SK-N-SH (cell line): ENCODE data around the gene IL22RA1. TPM values are rescaled to one million over a fixed set of nuclear protein-coding genes. Genes with fewer than 3 reads are reported as not detected.

Experiments used
- CTCF ChIA-PET: fragments of 300-600, 350-600 bp; formaldehyde crosslinking; extraction: SDS; loops from one replicate; lab custom pipeline; 2021; lab: Yijun Ruan, JAX
- POLR2A ChIA-PET: fragments of 350-600 bp; sonication (Branson Sonifier 250); formaldehyde crosslinking; extraction: SDS; loops from one replicate; lab custom pipeline; 2020; ENCODE audit warnings: antibody characterized with exemption, inconsistent platforms; lab: Yijun Ruan, JAX
- DNase-seq: peaks from one replicate; pipeline ENCODE4 v3.0.0; 2012
- H2AFZ ChIP-seq: fragments of 200-600 bp; sonication (generic); 2 replicates; pipeline ENCODE4 v1.8.1; 2016; ENCODE audit warnings: antibody characterized with exemption, mild to moderate bottlenecking, low read depth
- H3F3A ChIP-seq: fragments of 200-600 bp; sonication (generic); replicated peaks from 2 replicates; pipeline ENCODE3; 2016; ENCODE audit warnings: antibody characterized with exemption, mild to moderate bottlenecking; ENCODE audit not compliant: insufficient read depth
- H3K27ac ChIP-seq, 2 experiments: fragments of 200-500 bp in 1 of 2; fragments of 200-600 bp in 1 of 2; sonication (Bioruptor generic) in 1 of 2; sonication (generic), shearing (Covaris generic) in 1 of 2; 2 replicates each; pipeline versions ENCODE4 v1.5.1 to v1.6.1; 2014 to 2016; ENCODE audit warnings: low read depth in 2 of 2, inconsistent platforms in 1 of 2, low read length in 1 of 2, mild to moderate bottlenecking in 1 of 2, mixed read lengths in 1 of 2
- H3K27me3 ChIP-seq: fragments of 200-600 bp; sonication (generic), shearing (Covaris generic); 2 replicates; pipeline ENCODE4 v1.6.1; 2016; ENCODE audit warnings: mixed run types; ENCODE audit not compliant: insufficient read depth
- H3K36me3 ChIP-seq, 2 experiments: fragments of 200-500 bp in 1 of 2; fragments of 200-600 bp in 1 of 2; sonication (Bioruptor generic) in 1 of 2; sonication (generic) in 1 of 2; replicated peaks in 1 of 2; 2 replicates each; pipeline versions ENCODE3 to v1.5.1; 2014 to 2016; ENCODE audit warnings: low read length in 1 of 2, mild to moderate bottlenecking in 1 of 2; ENCODE audit not compliant: insufficient read depth in 2 of 2, control insufficient read depth in 1 of 2
- H3K4me1 ChIP-seq, 2 experiments: fragments of 200-500 bp in 1 of 2; fragments of 200-600 bp in 1 of 2; sonication (Bioruptor generic) in 1 of 2; sonication (generic), shearing (Covaris generic) in 1 of 2; 2 replicates each; pipeline versions ENCODE4 v1.5.1 to v1.6.1; 2014 to 2016; ENCODE audit warnings: low read depth in 1 of 2, low read length in 1 of 2, mixed run types in 1 of 2; ENCODE audit not compliant: insufficient read depth in 2 of 2, control insufficient read depth in 1 of 2
- H3K4me2 ChIP-seq: fragments of 200-600 bp; sonication (generic), shearing (Covaris generic); 2 replicates; pipeline ENCODE4 v1.6.1; 2017; ENCODE audit warnings: mixed run types
- H3K4me3 ChIP-seq, 2 experiments: fragments of 200-500 bp in 1 of 2; fragments of 200-600 bp in 1 of 2; sonication (Bioruptor generic) in 1 of 2; sonication (generic), shearing (Covaris generic) in 1 of 2; 2 replicates each; pipeline versions ENCODE4 v1.5.1 to v1.8.1; 2014 to 2016; ENCODE audit warnings: low read depth in 2 of 2, inconsistent platforms in 1 of 2, low read length in 1 of 2, mild to moderate bottlenecking in 1 of 2, mixed read lengths in 1 of 2, moderate library complexity in 1 of 2
- H3K79me2 ChIP-seq: fragments of 200-600 bp; sonication (generic); 2 replicates; pipeline ENCODE4 v1.8.1; 2017; ENCODE audit warnings: mild to moderate bottlenecking; ENCODE audit not compliant: insufficient read depth
- H3K9ac ChIP-seq: fragments of 200-600 bp; sonication (generic); 2 replicates; pipeline ENCODE4 v1.6.1; 2017; ENCODE audit warnings: mixed run types
- H3K9me2 ChIP-seq: fragments of 200-600 bp; sonication (generic); 2 replicates; pipeline ENCODE4 v1.6.1; 2017; ENCODE audit warnings: mixed run types
- H3K9me3 ChIP-seq: fragments of 200-600 bp; sonication (generic); 2 replicates; pipeline ENCODE4 v1.6.1; 2017; ENCODE audit warnings: mixed run types, mild to moderate bottlenecking, moderate library complexity
- H4K20me1 ChIP-seq: fragments of 200-600 bp; sonication (generic); 2 replicates; pipeline ENCODE4 v1.6.1; 2017; ENCODE audit warnings: mild to moderate bottlenecking, mixed run types; ENCODE audit not compliant: insufficient read depth
- CHD2 ChIP-seq: fragments of 150-350 bp; IDR thresholded peaks from 2 replicates; pipeline ENCODE4 v1.6.1; 2018; ENCODE audit warnings: low read length; ENCODE audit not compliant: partially characterized antibody
- EP300 ChIP-seq, 2 experiments: IDR thresholded peaks; 2 replicates each; pipeline versions ENCODE4 v1.4.0 to v1.6.1; 2012; ENCODE audit warnings: borderline replicate concordance in 1 of 2, low read depth in 1 of 2, low read length in 1 of 2
- EZH2phosphoT487 ChIP-seq: fragments of 200-600 bp; sonication (generic); IDR thresholded peaks from 2 replicates; pipeline ENCODE4 v1.6.1; 2017; ENCODE audit warnings: low read depth, mixed run types, mild to moderate bottlenecking, antibody characterized with exemption, moderate library complexity, borderline replicate concordance
- GATA2 ChIP-seq: sonication (generic); formaldehyde crosslinking; IDR thresholded peaks from 2 replicates; pipeline ENCODE4 v1.5.0; 2020; ENCODE audit warnings: mild to moderate bottlenecking, missing genetic modification reagents
- IRF3 ChIP-seq: fragments of 150-350 bp; IDR thresholded peaks from 2 replicates; pipeline ENCODE4 v1.6.1; 2016; ENCODE audit warnings: mild to moderate bottlenecking, low read depth, low read length
- JUND ChIP-seq: IDR thresholded peaks from 2 replicates; pipeline ENCODE4 v1.4.0; 2012
- POLR2AphosphoS5 ChIP-seq: IDR thresholded peaks from 2 replicates; pipeline ENCODE4 v1.6.1; 2012; ENCODE audit warnings: low read depth, low read length
- RAD21 ChIP-seq: IDR thresholded peaks from 2 replicates; pipeline ENCODE4 v1.6.1; 2012; ENCODE audit warnings: mild to moderate bottlenecking, low read length
- RCOR1 ChIP-seq: fragments of 150-350 bp; IDR thresholded peaks from 2 replicates; pipeline ENCODE4 v1.6.1; 2017; ENCODE audit warnings: antibody characterized with exemption, low read length
- SMC3 ChIP-seq: IDR thresholded peaks from 2 replicates; pipeline ENCODE4 v1.6.1; 2012; ENCODE audit warnings: low read depth, low read length, improper control_type of control experiment
- TAF1 ChIP-seq: IDR thresholded peaks from 2 replicates; pipeline ENCODE4 v1.6.1; 2012; ENCODE audit warnings: low read depth, mild to moderate bottlenecking, low read length, moderate library complexity, borderline replicate concordance
- TCF12 ChIP-seq: IDR thresholded peaks from 2 replicates; pipeline ENCODE4 v1.4.0; 2012
- TEAD4 ChIP-seq: IDR thresholded peaks from 2 replicates; pipeline ENCODE4 v1.4.0; 2012; ENCODE audit warnings: mild to moderate bottlenecking, borderline replicate concordance; ENCODE audit not compliant: insufficient read depth
- YY1 ChIP-seq: IDR thresholded peaks from 2 replicates; pipeline ENCODE4 v1.4.0; 2012; ENCODE audit warnings: low read depth, mild to moderate bottlenecking
- WGBS: methylation state at CpG from one replicate; pipeline ENCODE4 v1.1.6; 2017; ENCODE audit warnings: low lambda C conversion rate; 5-methylcytosine and 5-hydroxymethylcytosine counted together
- polyA plus RNA-seq, 3 experiments: library from polyadenylated mRNA; depleted of rRNA; stranded (reverse); fragments of >200 nt; gene quantifications; 2 replicates each; pipeline ENCODE4 v1.2.3, GENCODE V29; 2012
- TF ChIP-seq, protein P1 (sequence below): fragments of 150-350 bp; IDR thresholded peaks from 2 replicates; pipeline ENCODE4 v1.6.1; 2017; ENCODE audit warnings: antibody characterized with exemption, low read length, low read depth, borderline replicate concordance
- TF ChIP-seq, protein P2 (sequence below): IDR thresholded peaks from 2 replicates; pipeline ENCODE4 v1.4.0; 2012; ENCODE audit warnings: low read depth
- TF ChIP-seq, protein P3 (sequence below): IDR thresholded peaks from 2 replicates; pipeline ENCODE4 v1.6.1; 2012; ENCODE audit warnings: mild to moderate bottlenecking, low read depth, low read length, moderate library complexity
- TF ChIP-seq, protein P4 (sequence below): IDR thresholded peaks from 2 replicates; pipeline ENCODE4 v1.4.0; 2012; ENCODE audit warnings: low read depth, borderline replicate concordance

IL22RA1 gene
- polyA plus RNA-seq, 1 of the 3 experiments (the other 2 are of a cell fraction): 0.03 TPM

DNA sequence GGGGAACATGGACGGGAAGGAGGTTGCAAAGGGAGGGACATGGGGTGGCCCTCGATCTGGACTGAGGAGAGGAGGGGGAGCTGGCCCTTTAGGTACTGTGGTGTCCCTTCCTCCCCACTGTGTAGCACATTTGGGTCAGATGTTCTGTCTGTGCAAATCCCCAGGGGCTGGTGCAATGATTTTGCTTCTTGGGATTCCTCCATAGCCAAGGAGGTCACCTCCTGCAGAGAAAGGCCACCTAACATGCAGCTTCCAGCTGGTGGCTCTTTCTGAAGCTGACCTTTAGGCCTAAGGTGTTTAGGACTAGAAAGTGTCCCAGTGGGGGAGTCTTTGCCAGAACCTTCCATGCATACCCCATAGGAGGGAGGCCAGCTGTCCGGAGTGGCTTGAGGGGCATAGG, 22.0 kb downstream of the IL22RA1 start:
- Histone ChIP-seq H3K4me3 (no peak overlapping the region), H3K9me3 (no peaks in the 10 kb centered on the region), H2AFZ (no peak overlapping the region), H3K79me2 (no peaks in the 10 kb centered on the region), H3K27me3 (no peaks in the 10 kb centered on the region; the same call in 1 of the 2 replicates), H3K9me2 (no peaks in the 10 kb centered on the region)
- POLR2A ChIA-PET: no interaction called here
- CTCF ChIA-PET: interaction anchor here (1.4 to 1.9 kb wide), 3 partner anchors 9 to 50 kb away, joined by 5 to 11 read pairs (median 5); partner anchors contain the start of gene MYOM3
- 63% methylated on average over 2 of the region's 3 CpGs for WGBS
- TF ChIP-seq RAD21 (no peak), EZH2phosphoT487 (no peak), YY1 (no peak), TAF1 (no peak), TCF12 (no peak), TEAD4 (no peak), IRF3 (no peak), POLR2AphosphoS5 (no peak), JUND (no peak)
- TF ChIP-seq, protein P1, sequence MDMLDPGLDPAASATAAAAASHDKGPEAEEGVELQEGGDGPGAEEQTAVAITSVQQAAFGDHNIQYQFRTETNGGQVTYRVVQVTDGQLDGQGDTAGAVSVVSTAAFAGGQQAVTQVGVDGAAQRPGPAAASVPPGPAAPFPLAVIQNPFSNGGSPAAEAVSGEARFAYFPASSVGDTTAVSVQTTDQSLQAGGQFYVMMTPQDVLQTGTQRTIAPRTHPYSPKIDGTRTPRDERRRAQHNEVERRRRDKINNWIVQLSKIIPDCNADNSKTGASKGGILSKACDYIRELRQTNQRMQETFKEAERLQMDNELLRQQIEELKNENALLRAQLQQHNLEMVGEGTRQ: no peak
- TF ChIP-seq, protein P2, sequence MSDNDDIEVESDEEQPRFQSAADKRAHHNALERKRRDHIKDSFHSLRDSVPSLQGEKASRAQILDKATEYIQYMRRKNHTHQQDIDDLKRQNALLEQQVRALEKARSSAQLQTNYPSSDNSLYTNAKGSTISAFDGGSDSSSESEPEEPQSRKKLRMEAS: no peak
- TF ChIP-seq, all 33 proteins: peak for 0
- Histone ChIP-seq H3K9ac (no peak overlapping the region), H4K20me1 (no peaks in the 10 kb centered on the region), H3K27ac (no peak overlapping the region), H3K4me1 (no peaks in the 10 kb centered on the region; a peak in 1 of 4 replicates), H3K4me2 (no peak overlapping the region), H3K36me3 (no peaks in the 10 kb centered on the region), H3F3A (no peaks in the 10 kb centered on the region)
- no peak for DNase-seq

DNA sequence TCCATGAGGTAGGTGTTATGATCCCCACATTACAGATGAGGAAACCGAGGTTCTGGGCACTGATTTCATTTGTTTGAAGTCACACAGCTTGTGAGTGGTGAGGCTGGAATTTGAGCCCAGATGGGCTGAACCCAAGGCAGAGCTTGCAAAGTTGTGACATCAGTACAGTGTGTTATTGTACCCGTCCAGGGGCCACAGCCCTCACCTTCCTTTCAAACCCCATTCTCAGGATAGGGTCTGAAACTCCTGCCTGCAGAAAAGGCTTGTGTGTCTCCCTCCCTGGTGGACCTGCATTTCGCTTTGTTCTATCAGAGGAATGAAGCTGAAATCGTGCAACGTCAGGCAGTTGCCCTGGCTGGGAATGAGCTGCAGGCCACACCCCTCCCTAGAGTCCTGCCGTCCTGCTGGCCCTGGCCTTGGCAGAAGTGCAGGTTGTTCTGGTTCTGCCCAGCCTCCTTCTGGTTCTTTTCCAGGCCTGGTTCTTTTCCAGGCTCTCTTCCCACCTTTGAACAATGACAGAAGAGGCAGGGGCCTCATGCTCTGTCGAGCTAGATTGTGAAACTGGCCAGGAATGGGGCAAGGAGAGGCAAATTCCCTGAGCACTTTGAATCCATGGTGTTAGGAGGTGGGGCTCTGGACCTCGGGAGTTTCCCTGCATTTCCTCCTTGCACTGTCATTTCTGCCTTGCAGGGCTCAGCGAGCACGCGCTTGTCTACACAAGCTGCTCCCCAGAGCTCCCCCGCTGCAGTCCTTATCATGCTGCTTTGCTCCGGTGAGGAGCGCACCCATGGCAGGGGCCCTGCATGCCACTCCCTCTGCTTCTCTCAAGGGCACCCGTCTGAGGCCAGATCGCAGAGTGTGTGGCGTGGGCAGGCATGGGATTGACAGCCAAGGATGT, 22.8 kb downstream of the IL22RA1 start:
- no peaks in the 10 kb centered on the region for H4K20me1 ChIP-seq
- H3K4me1 ChIP-seq: no peaks in the 10 kb centered on the region; a peak in 1 of 4 replicates
- CTCF ChIA-PET: interaction anchor here (1.4 to 1.9 kb wide), 3 partner anchors 28 to 49 kb away, joined by 5 to 11 read pairs (median 6); no protein-coding TSS in a partner anchor
- H3K27me3 ChIP-seq: no peaks in the 10 kb centered on the region; the same call in 1 of the 2 replicates
- 78% methylated on average over 15 of the region's 17 CpGs for WGBS
- DNase-seq: no peak
- H3K27ac ChIP-seq: no peak overlapping the region
- no peak overlapping the region for H3K9ac ChIP-seq
- POLR2A ChIA-PET: no interaction called here
- no peaks in the 10 kb centered on the region for H3F3A ChIP-seq
- H2AFZ ChIP-seq: no peak overlapping the region
- H3K36me3 ChIP-seq: no peaks in the 10 kb centered on the region
- no peaks in the 10 kb centered on the region for H3K9me3 ChIP-seq
- H3K4me3 ChIP-seq: no peak overlapping the region
- no peak overlapping the region for H3K4me2 ChIP-seq
- no peaks in the 10 kb centered on the region for H3K79me2 ChIP-seq
- no peaks in the 10 kb centered on the region for H3K9me2 ChIP-seq
- no peak for TF ChIP-seq SMC3
- TF ChIP-seq, protein P3, sequence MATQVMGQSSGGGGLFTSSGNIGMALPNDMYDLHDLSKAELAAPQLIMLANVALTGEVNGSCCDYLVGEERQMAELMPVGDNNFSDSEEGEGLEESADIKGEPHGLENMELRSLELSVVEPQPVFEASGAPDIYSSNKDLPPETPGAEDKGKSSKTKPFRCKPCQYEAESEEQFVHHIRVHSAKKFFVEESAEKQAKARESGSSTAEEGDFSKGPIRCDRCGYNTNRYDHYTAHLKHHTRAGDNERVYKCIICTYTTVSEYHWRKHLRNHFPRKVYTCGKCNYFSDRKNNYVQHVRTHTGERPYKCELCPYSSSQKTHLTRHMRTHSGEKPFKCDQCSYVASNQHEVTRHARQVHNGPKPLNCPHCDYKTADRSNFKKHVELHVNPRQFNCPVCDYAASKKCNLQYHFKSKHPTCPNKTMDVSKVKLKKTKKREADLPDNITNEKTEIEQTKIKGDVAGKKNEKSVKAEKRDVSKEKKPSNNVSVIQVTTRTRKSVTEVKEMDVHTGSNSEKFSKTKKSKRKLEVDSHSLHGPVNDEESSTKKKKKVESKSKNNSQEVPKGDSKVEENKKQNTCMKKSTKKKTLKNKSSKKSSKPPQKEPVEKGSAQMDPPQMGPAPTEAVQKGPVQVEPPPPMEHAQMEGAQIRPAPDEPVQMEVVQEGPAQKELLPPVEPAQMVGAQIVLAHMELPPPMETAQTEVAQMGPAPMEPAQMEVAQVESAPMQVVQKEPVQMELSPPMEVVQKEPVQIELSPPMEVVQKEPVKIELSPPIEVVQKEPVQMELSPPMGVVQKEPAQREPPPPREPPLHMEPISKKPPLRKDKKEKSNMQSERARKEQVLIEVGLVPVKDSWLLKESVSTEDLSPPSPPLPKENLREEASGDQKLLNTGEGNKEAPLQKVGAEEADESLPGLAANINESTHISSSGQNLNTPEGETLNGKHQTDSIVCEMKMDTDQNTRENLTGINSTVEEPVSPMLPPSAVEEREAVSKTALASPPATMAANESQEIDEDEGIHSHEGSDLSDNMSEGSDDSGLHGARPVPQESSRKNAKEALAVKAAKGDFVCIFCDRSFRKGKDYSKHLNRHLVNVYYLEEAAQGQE: no peak
- no peak for TF ChIP-seq GATA2 (CRISPR knock-in tag)
- TF ChIP-seq POLR2AphosphoS5: no peak
- no peak for TF ChIP-seq RCOR1
- TF ChIP-seq YY1: no peak
- no peak for TF ChIP-seq CHD2
- no peak for TF ChIP-seq EP300 (IDR thresholded peaks at IDR 0.05; ENCODE audit: borderline replicate concordance in 1 of 2, low read depth in 1 of 2, low read length in 1 of 2)
- TF ChIP-seq, protein P4, sequence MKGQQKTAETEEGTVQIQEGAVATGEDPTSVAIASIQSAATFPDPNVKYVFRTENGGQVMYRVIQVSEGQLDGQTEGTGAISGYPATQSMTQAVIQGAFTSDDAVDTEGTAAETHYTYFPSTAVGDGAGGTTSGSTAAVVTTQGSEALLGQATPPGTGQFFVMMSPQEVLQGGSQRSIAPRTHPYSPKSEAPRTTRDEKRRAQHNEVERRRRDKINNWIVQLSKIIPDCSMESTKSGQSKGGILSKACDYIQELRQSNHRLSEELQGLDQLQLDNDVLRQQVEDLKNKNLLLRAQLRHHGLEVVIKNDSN: no peak
- no peak for TF ChIP-seq EZH2phosphoT487
